Measurements from ENCODE around the gene LPAR4. TPM values are rescaled to one million over a fixed set of nuclear protein-coding genes. Genes with fewer than 3 reads are reported as not detected.

Gene LPAR4
- total RNA-seq, 1 experiment from 2014 or later = not detected

Other genes with a start within 250 kb of the LPAR4 start
- not detected in 2 replicates for gene RTL3, start 88.4 kb upstream of the LPAR4 start, total RNA-seq (2014; rRNA removed; shearing (Covaris generic))
- gene P2RY10, start 197.7 kb downstream of the LPAR4 start, total RNA-seq (2014; rRNA removed; shearing (Covaris generic)) = not detected in 2 replicates

All from G401 (cell line).